GM23338 (cell line): Measurements from ENCODE around the gene PDS5A. TPM values are rescaled to one million over a fixed set of nuclear protein-coding genes. Genes with fewer than 3 reads are reported as not detected.

Experiments used
- ATAC-seq: fragments of 200-7000 bp; cut with Tn5 transposase; 3 replicates; pipeline ENCODE4 v1.9.1; 2020
- DNase-seq: peaks from one replicate; pipeline ENCODE4 v3.0.0-alpha.2; 2015; ENCODE audit warnings: low spot score
- H2AFZ ChIP-seq: fragments of 200-600 bp; sonication (generic); 2 replicates; pipeline ENCODE4 v1.8.0; 2016; ENCODE audit warnings: antibody characterized with exemption, mild to moderate bottlenecking, moderate library complexity
- H3F3A ChIP-seq: fragments of 200-600 bp; sonication (generic); replicated peaks from 2 replicates; pipeline ENCODE4 v1.8.0; 2017; ENCODE audit warnings: antibody characterized with exemption, mixed run types, low read depth
- H3K27ac ChIP-seq: fragments of 200-600 bp; sonication (generic); 2 replicates; pipeline ENCODE4 v1.6.1; 2016; ENCODE audit warnings: low read depth
- H3K27me3 ChIP-seq: fragments of 200-600 bp; sonication (generic); 2 replicates; pipeline ENCODE4 v1.8.0; 2016; ENCODE audit warnings: mild to moderate bottlenecking, mixed run types, moderate library complexity; ENCODE audit not compliant: insufficient read depth
- H3K36me3 ChIP-seq: fragments of 200-600 bp; sonication (generic); 2 replicates; pipeline ENCODE4 v1.8.0; 2016; ENCODE audit warnings: mild to moderate bottlenecking; ENCODE audit not compliant: insufficient read depth
- H3K4me1 ChIP-seq: fragments of 200-600 bp; sonication (generic); 2 replicates; pipeline ENCODE4 v1.8.0; 2016; ENCODE audit warnings: mild to moderate bottlenecking, moderate library complexity; ENCODE audit not compliant: insufficient read depth
- H3K4me2 ChIP-seq: fragments of 200-600 bp; sonication (generic); 2 replicates; pipeline ENCODE4 v1.7.1; 2017; ENCODE audit warnings: mixed run types
- H3K4me3 ChIP-seq: fragments of 200-600 bp; sonication (generic); 2 replicates; pipeline ENCODE4 v1.6.1; 2016; ENCODE audit warnings: mixed run types
- H3K79me2 ChIP-seq: fragments of 200-600 bp; sonication (generic); replicated peaks from 2 replicates; pipeline ENCODE4 v1.8.0; 2017; ENCODE audit warnings: mild to moderate bottlenecking; ENCODE audit not compliant: insufficient read depth
- H3K9me2 ChIP-seq: fragments of 200-600 bp; sonication (generic); 2 replicates; pipeline ENCODE4 v1.8.0; 2017; ENCODE audit not compliant: insufficient read depth
- H4K20me1 ChIP-seq: fragments of 200-600 bp; sonication (generic); replicated peaks from 2 replicates; pipeline ENCODE4 v1.8.0; 2017; ENCODE audit warnings: mild to moderate bottlenecking; ENCODE audit not compliant: insufficient read depth
- H3K27ac Mint-ChIP-seq: 2 replicates; pipeline ENCODE4 v1.8.0; 2020; ENCODE audit warnings: inconsistent platforms, mild to moderate bottlenecking, moderate library complexity, mixed read lengths
- H3K27me3 Mint-ChIP-seq: 3 replicates; pipeline ENCODE4 v1.8.0; 2022; ENCODE audit warnings: low read depth, mild to moderate bottlenecking, moderate library complexity, mixed read lengths, inconsistent platforms; ENCODE audit not compliant: insufficient read depth, poor library complexity
- H3K36me3 Mint-ChIP-seq: 3 replicates; pipeline ENCODE4 v1.8.0; 2021; ENCODE audit warnings: low read depth, mild to moderate bottlenecking, inconsistent platforms, moderate library complexity, mixed read lengths
- H3K4me1 Mint-ChIP-seq: 3 replicates; pipeline ENCODE4 v1.8.0; 2020; ENCODE audit warnings: mild to moderate bottlenecking, inconsistent platforms, mixed read lengths
- H3K4me3 Mint-ChIP-seq: 3 replicates; pipeline ENCODE4 v1.8.0; 2021; ENCODE audit warnings: moderate library complexity, mild to moderate bottlenecking, inconsistent platforms, mixed read lengths
- H3K9me3 Mint-ChIP-seq: 3 replicates; pipeline ENCODE4 v1.8.0; 2020; ENCODE audit warnings: moderate library complexity, mild to moderate bottlenecking, inconsistent platforms, mixed read lengths
- CREB1 ChIP-seq: fragments of 250-450 bp; sonication (Bioruptor Pico); IDR thresholded peaks from 2 replicates; pipeline ENCODE4 v1.5.0; 2020; ENCODE audit warnings: low read depth, mild to moderate bottlenecking, moderate library complexity
- CTCF ChIP-seq, 2 experiments: fragments of 200-600 bp in 1 of 2; sonication (generic) in 1 of 2; conservative IDR thresholded peaks; 2 replicates each; pipeline versions ENCODE4 v1.5.1 to v1.6.1; 2016 to 2017; ENCODE audit warnings: antibody characterized with exemption in 2 of 2, low read depth in 2 of 2, mild to moderate bottlenecking in 2 of 2, moderate library complexity in 1 of 2
- ETS1 ChIP-seq: IDR thresholded peaks from 2 replicates; pipeline ENCODE4 v1.6.1; 2016; ENCODE audit warnings: antibody characterized with exemption
- EZH2 ChIP-seq: fragments of 200-600 bp; sonication (generic); IDR thresholded peaks from one replicate; pipeline ENCODE4 v1.8.0; 2017; ENCODE audit warnings: antibody characterized with exemption, mild to moderate bottlenecking, low read depth; ENCODE audit not compliant: unreplicated experiment
- EZH2phosphoT487 ChIP-seq: fragments of 200-600 bp; sonication (generic); IDR thresholded peaks from one replicate; pipeline ENCODE4 v1.8.1; 2018; ENCODE audit warnings: antibody characterized with exemption; ENCODE audit not compliant: unreplicated experiment
- JUNB ChIP-seq: IDR thresholded peaks from one replicate; pipeline ENCODE4 v1.6.1; 2016; ENCODE audit warnings: antibody characterized with exemption; ENCODE audit not compliant: unreplicated experiment
- NANOG ChIP-seq: IDR thresholded peaks from 2 replicates; pipeline ENCODE4 v1.6.1; 2016; ENCODE audit warnings: antibody characterized with exemption, borderline replicate concordance
- POLR2AphosphoS5 ChIP-seq: IDR thresholded peaks from 2 replicates; pipeline ENCODE4 v1.6.1; 2016; ENCODE audit warnings: antibody characterized with exemption, low read depth
- REST ChIP-seq: IDR thresholded peaks from one replicate; pipeline ENCODE4 v1.6.1; 2018; ENCODE audit warnings: antibody characterized with exemption; ENCODE audit not compliant: unreplicated experiment
- STAT1 ChIP-seq: IDR thresholded peaks from one replicate; pipeline ENCODE4 v1.6.1; 2016; ENCODE audit warnings: antibody characterized with exemption; ENCODE audit not compliant: unreplicated experiment
- ZNF114 ChIP-seq: fragments of 250-450 bp; sonication (Bioruptor Pico); IDR thresholded peaks from 2 replicates; pipeline ENCODE4 v1.5.0; 2020; ENCODE audit warnings: mild to moderate bottlenecking, moderate library complexity
- ZNF331 ChIP-seq: fragments of 250-450 bp; sonication (Bioruptor Pico); IDR thresholded peaks from 2 replicates; pipeline ENCODE4 v1.5.0; 2020; ENCODE audit warnings: low read depth, mild to moderate bottlenecking, moderate library complexity
- ZNF462 ChIP-seq: fragments of 250-450 bp; sonication (Bioruptor Pico); IDR thresholded peaks from 2 replicates; pipeline ENCODE4 v1.5.0; 2020; ENCODE audit warnings: mild to moderate bottlenecking, moderate library complexity
- polyA plus RNA-seq: library from polyadenylated mRNA; unstranded; fragments of >200 nt; fragmentation: Nextera tagmentation; extraction: Ambion mirVana; gene quantifications from 2 replicates; pipeline ENCODE4 v1.2.1, GENCODE V29; 2016
- total RNA-seq: library from RNA; depleted of rRNA; stranded (reverse); fragments of >200 nt; shearing (Covaris generic); gene quantifications from 2 replicates; pipeline ENCODE4 v1.2.3, GENCODE V29; 2014

Gene PDS5A
- total and polyA plus RNA-seq, 2 experiments from 2014 or later = 22.1 to 91.9 TPM

- DNase-seq (peak; percentile 24), ATAC-seq (no peak)
These were observed 21.1 kb upstream of the PDS5A start for GRCh38 chr4:39998659-39999345.

More at GRCh38 chr4:39998659-39999345, 21.1 kb upstream of the PDS5A start:
- H3K4me1 ChIP-seq = no peaks in the 10 kb centered on the region
- Mint-ChIP-seq H3K4me1 (no peaks in the 10 kb centered on the region), H3K9me3 (no peaks in the 10 kb centered on the region), H3K4me3 (no peak overlapping the region), H3K27ac (no peak overlapping the region), H3K27me3 (no peaks in the 10 kb centered on the region), H3K36me3 (no peaks in the 10 kb centered on the region)
- TF ChIP-seq POLR2AphosphoS5 = no peak
- TF ChIP-seq NANOG = no peak
- TF ChIP-seq ETS1 = no peak
- TF ChIP-seq REST = no peak
- TF ChIP-seq CREB1 (CRISPR knock-in tag) = no peak
- no peak for TF ChIP-seq EZH2
- no peak for TF ChIP-seq EZH2phosphoT487
- no peak for TF ChIP-seq JUNB
- no peak for TF ChIP-seq ZNF462 (CRISPR knock-in tag)
- no peak for TF ChIP-seq ZNF331 (CRISPR knock-in tag)
- no peak for TF ChIP-seq CTCF (conservative IDR thresholded peaks at IDR 0.05; ENCODE audit: low read depth in 2 of 2)
- TF ChIP-seq ZNF114 (CRISPR knock-in tag) = no peak
- no peak for TF ChIP-seq STAT1
- H3K79me2 ChIP-seq = no peaks in the 10 kb centered on the region
- H4K20me1 ChIP-seq = no peaks in the 10 kb centered on the region
- H3K27me3 ChIP-seq = no peaks in the 10 kb centered on the region
- peak overlapping the region; percentile 4; the same call in 1 of the 2 replicates for H2AFZ ChIP-seq
- H3K36me3 ChIP-seq = no peaks in the 10 kb centered on the region
- no peaks in the 10 kb centered on the region for H3K9me2 ChIP-seq
- H3F3A ChIP-seq = no peaks in the 10 kb centered on the region
- no peak overlapping the region for H3K4me2 ChIP-seq
- H3K27ac ChIP-seq = no peak overlapping the region
- no peak overlapping the region for H3K4me3 ChIP-seq
